Mucosa of stomach (tissue), 1 donor: ENCODE measurements around the gene PLEKHM3.

Source experiments
- H3K27me3 ChIP-seq: one replicate; pipeline ENCODE4 v1.7.0; 2013; ENCODE audit warnings: mild to moderate bottlenecking, low read length; ENCODE audit not compliant: control insufficient read depth, insufficient read depth
- H3K36me3 ChIP-seq: one replicate; pipeline ENCODE4 v1.7.0; 2013; ENCODE audit warnings: low read length; ENCODE audit not compliant: control insufficient read depth, insufficient read depth
- H3K4me1 ChIP-seq: one replicate; pipeline ENCODE4 v1.7.0; 2013; ENCODE audit warnings: mild to moderate bottlenecking, low read length; ENCODE audit not compliant: control insufficient read depth, insufficient read depth
- H3K4me3 ChIP-seq: one replicate; pipeline ENCODE4 v1.7.0; 2013; ENCODE audit warnings: low read length
- H3K9ac ChIP-seq: one replicate; pipeline ENCODE4 v1.7.0; 2013; ENCODE audit warnings: mild to moderate bottlenecking, low read length, moderate library complexity
- H3K9me3 ChIP-seq: one replicate; pipeline ENCODE4 v1.7.0; 2013; ENCODE audit warnings: mild to moderate bottlenecking, low read length, moderate library complexity; ENCODE audit not compliant: control insufficient read depth
- donor health status: Pancreatic carcinoma.

PLEKHM3 gene

GRCh38 chr2:207978177-207978948, 47.0 kb downstream of the PLEKHM3 start:
- H3K9ac ChIP-seq: no peak overlapping the region
- no peaks in the 10 kb centered on the region for H3K36me3 ChIP-seq
- H3K4me1 ChIP-seq: no peaks in the 10 kb centered on the region
- no peaks in the 10 kb centered on the region for H3K9me3 ChIP-seq
- no peak overlapping the region for H3K4me3 ChIP-seq
- H3K27me3 ChIP-seq: no peaks in the 10 kb centered on the region

GRCh38 chr2:207975921-207976320, 49.4 kb downstream of the PLEKHM3 start:
- H3K4me3 ChIP-seq: no peak overlapping the region
- H3K9ac ChIP-seq: no peak overlapping the region
- H3K36me3 ChIP-seq: no peaks in the 10 kb centered on the region
- no peaks in the 10 kb centered on the region for H3K9me3 ChIP-seq
- H3K27me3 ChIP-seq: no peaks in the 10 kb centered on the region
- H3K4me1 ChIP-seq: peaks cover 5% of the 10 kb centered on the region

GRCh38 chr2:207974216-207974605, 51.1 kb downstream of the PLEKHM3 start:
- Histone ChIP-seq H3K36me3 (no peaks in the 10 kb centered on the region), H3K9me3 (no peaks in the 10 kb centered on the region), H3K4me3 (no peak overlapping the region), H3K9ac (no peak overlapping the region), H3K27me3 (no peaks in the 10 kb centered on the region), H3K4me1 (peaks cover 21% of the 10 kb centered on the region)

- Histone ChIP-seq H3K9ac (no peak overlapping the region), H3K36me3 (no peaks in the 10 kb centered on the region)
Measured at GRCh38 chr2:207970826-207971180, 54.5 kb downstream of the PLEKHM3 start.

GRCh38 chr2:207970147-207970825, 55.0 kb downstream of the PLEKHM3 start:
- no peak overlapping the region for H3K9ac ChIP-seq

More at GRCh38 chr2:207970826-207971180, 54.5 kb downstream of the PLEKHM3 start:
- H3K4me3 ChIP-seq: no peak overlapping the region
- peaks cover 21% of the 10 kb centered on the region for H3K4me1 ChIP-seq
- H3K27me3 ChIP-seq: no peaks in the 10 kb centered on the region
- no peaks in the 10 kb centered on the region for H3K9me3 ChIP-seq

GRCh38 chr2:207969249-207969648, 56.1 kb downstream of the PLEKHM3 start:
- Histone ChIP-seq H3K9ac (no peak overlapping the region), H3K9me3 (no peaks in the 10 kb centered on the region), H3K27me3 (no peaks in the 10 kb centered on the region), H3K4me1 (peaks cover 21% of the 10 kb centered on the region), H3K36me3 (no peaks in the 10 kb centered on the region), H3K4me3 (no peak overlapping the region)

More at GRCh38 chr2:207970147-207970825, 55.0 kb downstream of the PLEKHM3 start:
- Histone ChIP-seq H3K27me3 (no peaks in the 10 kb centered on the region), H3K36me3 (no peaks in the 10 kb centered on the region), H3K4me3 (no peak overlapping the region), H3K4me1 (peaks cover 21% of the 10 kb centered on the region), H3K9me3 (no peaks in the 10 kb centered on the region)

- H3K9ac ChIP-seq: no peak overlapping the region
Measured at GRCh38 chr2:207967121-207967520, 58.2 kb downstream of the PLEKHM3 start.

GRCh38 chr2:207960911-207961310, 64.4 kb downstream of the PLEKHM3 start:
- Histone ChIP-seq H3K9me3 (no peaks in the 10 kb centered on the region), H3K27me3 (no peaks in the 10 kb centered on the region), H3K4me3 (no peak overlapping the region), H3K4me1 (no peaks in the 10 kb centered on the region), H3K9ac (no peak overlapping the region), H3K36me3 (no peaks in the 10 kb centered on the region)

More at GRCh38 chr2:207967121-207967520, 58.2 kb downstream of the PLEKHM3 start:
- no peaks in the 10 kb centered on the region for H3K9me3 ChIP-seq
- no peaks in the 10 kb centered on the region for H3K36me3 ChIP-seq
- peaks cover 18% of the 10 kb centered on the region for H3K4me1 ChIP-seq
- no peaks in the 10 kb centered on the region for H3K27me3 ChIP-seq
- no peak overlapping the region for H3K4me3 ChIP-seq

GRCh38 chr2:207960090-207960489, 65.2 kb downstream of the PLEKHM3 start:
- H3K36me3 ChIP-seq: no peaks in the 10 kb centered on the region
- no peaks in the 10 kb centered on the region for H3K4me1 ChIP-seq
- no peak overlapping the region for H3K4me3 ChIP-seq
- H3K9me3 ChIP-seq: no peaks in the 10 kb centered on the region
- H3K9ac ChIP-seq: no peak overlapping the region
- no peaks in the 10 kb centered on the region for H3K27me3 ChIP-seq

- Histone ChIP-seq H3K4me3 (no peak overlapping the region), H3K36me3 (no peaks in the 10 kb centered on the region), H3K4me1 (peaks cover 13% of the 10 kb centered on the region), H3K9ac (no peak overlapping the region), H3K9me3 (no peaks in the 10 kb centered on the region), H3K27me3 (no peaks in the 10 kb centered on the region)
Measured at GRCh38 chr2:207956771-207957170, 68.6 kb downstream of the PLEKHM3 start.

- H3K27me3 ChIP-seq: no peaks in the 10 kb centered on the region
- H3K9ac ChIP-seq: no peak overlapping the region
- H3K36me3 ChIP-seq: no peaks in the 10 kb centered on the region
- H3K4me1 ChIP-seq: peaks cover 13% of the 10 kb centered on the region
- H3K9me3 ChIP-seq: no peaks in the 10 kb centered on the region
- no peak overlapping the region for H3K4me3 ChIP-seq
Measured at GRCh38 chr2:207955456-207955855, 69.9 kb downstream of the PLEKHM3 start.

- Histone ChIP-seq H3K36me3 (no peaks in the 10 kb centered on the region), H3K27me3 (no peaks in the 10 kb centered on the region), H3K4me1 (peaks cover 13% of the 10 kb centered on the region), H3K9me3 (no peaks in the 10 kb centered on the region), H3K4me3 (no peak overlapping the region), H3K9ac (no peak overlapping the region)
Measured at GRCh38 chr2:207953354-207953753, 72.0 kb downstream of the PLEKHM3 start.
